Loucy (cell line): ENCODE results near the gene MAN1C1.

Source experiments
- CTCF ChIP-seq: fragments of 200-600 bp; sonication (generic); conservative IDR thresholded peaks from 2 replicates; pipeline ENCODE4 v1.5.1; 2014; ENCODE audit warnings: mild to moderate bottlenecking, antibody characterized with exemption, low read length
- EZH2phosphoT487 ChIP-seq: fragments of 200-600 bp; IDR thresholded peaks from 2 replicates; pipeline ENCODE4 v1.6.1; 2018; ENCODE audit warnings: antibody characterized with exemption, mild to moderate bottlenecking, moderate library complexity, borderline replicate concordance

DNA sequence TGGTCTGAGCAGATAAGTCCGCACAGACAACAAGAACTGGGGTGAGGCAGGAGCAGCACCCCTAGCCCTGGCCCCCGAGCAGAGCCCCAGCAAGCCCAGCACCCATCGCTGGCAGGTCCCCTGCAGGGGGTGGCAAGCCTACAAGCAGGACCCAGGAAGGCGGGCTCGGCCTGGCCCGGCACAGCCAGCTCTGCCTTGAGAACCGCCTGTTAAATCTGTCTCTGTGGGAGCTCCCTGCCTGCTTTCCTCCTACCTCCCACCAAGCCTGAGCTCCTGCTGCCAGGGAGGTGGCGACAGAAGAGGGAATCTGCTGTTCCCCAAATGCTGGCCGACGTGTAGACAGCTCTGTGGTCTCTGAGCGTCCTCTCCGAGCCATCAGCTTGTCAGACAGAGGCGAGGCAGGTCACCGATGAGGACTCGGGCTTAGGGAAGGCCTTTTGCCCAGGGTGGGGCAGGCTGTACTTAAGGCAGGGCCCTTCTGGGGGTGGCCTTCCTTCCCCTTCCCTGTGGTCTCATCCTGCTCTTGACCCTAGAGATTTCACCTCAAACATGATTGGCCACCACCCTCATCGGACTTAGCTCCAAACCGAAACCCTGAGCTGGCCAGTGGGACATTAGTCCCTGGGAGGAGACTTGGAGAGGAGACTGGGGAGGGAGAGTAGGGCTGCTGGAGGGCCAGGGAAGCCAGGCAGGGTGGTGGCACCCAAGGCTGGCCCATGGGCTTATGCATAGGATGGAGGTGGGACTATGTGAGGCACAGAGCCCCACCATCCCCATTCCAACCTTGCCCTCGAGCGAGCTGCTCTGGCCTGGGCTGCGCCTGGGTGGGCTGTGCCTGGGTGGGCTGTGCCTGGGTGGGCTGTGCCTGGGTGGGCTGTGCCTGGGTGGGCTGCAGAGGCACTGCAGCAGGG, 191.1 kb downstream of the MAN1C1 start:
- TF ChIP-seq CTCF = no peak
- TF ChIP-seq EZH2phosphoT487 = no peak
